Measurements from ENCODE around the gene NLRP14.

The NLRP14 gene

DNA sequence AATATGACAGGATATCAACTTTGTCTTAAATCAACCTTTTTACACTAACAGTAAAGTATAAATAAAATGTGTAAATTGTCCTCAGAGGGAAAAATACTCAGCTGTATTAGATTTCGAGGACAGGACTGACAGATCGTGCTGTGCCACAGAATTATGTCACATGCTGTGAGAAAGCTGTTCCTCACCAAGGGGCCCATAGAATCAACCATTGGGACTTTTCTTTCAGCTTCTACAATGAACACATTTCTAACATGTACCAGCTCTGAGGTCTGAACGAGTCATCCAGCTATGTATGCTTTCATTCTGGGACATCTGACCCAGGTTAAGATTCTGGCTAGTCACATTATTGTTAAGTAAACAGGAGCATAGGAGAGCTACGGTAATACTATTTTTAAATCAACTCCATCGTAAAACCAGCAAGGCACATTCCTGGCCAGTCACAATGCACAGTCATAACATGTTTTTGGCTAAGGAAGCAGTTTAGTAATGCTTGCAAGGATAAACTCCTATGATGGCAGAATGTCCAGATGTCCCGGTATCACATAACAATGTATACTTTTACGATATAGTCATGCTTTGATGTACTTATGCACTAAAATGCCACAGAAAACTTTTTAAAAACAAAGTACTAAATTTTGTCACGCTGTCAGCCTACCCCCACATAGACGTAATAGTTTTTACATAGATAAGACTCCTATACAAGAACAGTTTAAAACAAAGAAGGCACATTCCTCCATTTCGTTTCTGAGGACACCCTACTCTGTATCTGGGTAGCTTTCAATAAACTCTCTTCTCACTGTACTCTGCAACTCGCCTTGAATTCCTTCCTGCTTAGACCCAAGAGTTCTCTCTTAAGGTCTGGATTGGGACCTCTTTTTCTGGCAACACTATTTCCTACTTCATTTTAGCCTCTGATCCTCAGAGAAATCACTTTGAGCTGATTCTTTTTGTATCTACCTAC, 27.5 kb upstream of the NLRP14 start:
- peak; percentile 94 for DNase-seq (ENCODE audit: low read depth, low spot score)
- TF ChIP-seq, protein P1, sequence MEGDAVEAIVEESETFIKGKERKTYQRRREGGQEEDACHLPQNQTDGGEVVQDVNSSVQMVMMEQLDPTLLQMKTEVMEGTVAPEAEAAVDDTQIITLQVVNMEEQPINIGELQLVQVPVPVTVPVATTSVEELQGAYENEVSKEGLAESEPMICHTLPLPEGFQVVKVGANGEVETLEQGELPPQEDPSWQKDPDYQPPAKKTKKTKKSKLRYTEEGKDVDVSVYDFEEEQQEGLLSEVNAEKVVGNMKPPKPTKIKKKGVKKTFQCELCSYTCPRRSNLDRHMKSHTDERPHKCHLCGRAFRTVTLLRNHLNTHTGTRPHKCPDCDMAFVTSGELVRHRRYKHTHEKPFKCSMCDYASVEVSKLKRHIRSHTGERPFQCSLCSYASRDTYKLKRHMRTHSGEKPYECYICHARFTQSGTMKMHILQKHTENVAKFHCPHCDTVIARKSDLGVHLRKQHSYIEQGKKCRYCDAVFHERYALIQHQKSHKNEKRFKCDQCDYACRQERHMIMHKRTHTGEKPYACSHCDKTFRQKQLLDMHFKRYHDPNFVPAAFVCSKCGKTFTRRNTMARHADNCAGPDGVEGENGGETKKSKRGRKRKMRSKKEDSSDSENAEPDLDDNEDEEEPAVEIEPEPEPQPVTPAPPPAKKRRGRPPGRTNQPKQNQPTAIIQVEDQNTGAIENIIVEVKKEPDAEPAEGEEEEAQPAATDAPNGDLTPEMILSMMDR (IDR thresholded peaks at IDR 0.05; ENCODE audit: low read depth, low read length): no peak
- in situ Hi-C loops (cut with HindIII; ENCODE audit: low sequenced_read_pairs): no loop called here
- H3K4me3 ChIP-seq (ENCODE audit: low read depth, low read length): no peak overlapping the region

DNA sequence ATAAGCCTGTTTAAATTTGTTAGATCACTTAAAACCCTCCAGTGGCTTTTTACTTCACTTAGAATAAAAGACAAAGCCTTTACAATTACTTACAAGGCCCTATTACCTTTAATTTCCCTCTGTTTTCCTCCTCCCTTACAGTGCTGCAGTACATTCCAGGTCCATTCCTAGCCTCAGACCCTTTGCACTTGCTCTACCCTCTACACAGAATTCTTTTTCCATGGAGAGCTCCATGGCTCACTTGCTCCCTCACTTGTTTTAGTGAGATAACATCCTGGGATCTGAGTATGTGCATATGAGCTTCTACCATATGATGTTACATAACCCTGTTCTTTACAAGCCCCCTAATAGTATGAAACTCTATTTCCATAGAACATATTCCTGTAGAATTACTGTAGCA, 24.6 kb upstream of the NLRP14 start:
- in situ Hi-C loops (cut with HindIII; ENCODE audit: low sequenced_read_pairs): no loop called here
- TF ChIP-seq, protein P1 (IDR thresholded peaks at IDR 0.05; ENCODE audit: low read depth, low read length): no peak
- DNase-seq (ENCODE audit: low read depth, low spot score): no peak

DNA sequence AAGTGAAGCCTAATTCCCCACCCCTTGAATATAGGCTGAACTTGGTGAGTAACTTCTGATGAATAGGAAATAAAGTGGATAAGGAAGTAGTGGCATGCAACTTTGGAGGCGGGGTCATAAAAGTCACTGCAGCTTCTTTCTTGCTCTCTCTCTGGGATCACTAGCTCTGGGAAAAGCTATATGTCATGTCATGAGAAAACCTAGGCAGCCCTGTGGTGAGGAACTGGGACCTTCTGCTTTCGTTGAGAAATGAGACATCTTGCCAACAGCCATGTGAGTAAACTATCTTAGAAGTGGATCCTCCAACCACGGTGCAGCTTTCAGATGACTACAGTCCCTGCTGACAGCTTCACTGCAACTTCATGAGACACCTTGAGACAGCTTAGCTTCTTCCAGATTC, 15.8 kb upstream of the NLRP14 start:
- no peak overlapping the region for H3K4me3 ChIP-seq (ENCODE audit: low read depth, low read length)
- peak; percentile 25 for DNase-seq (ENCODE audit: low read depth, low spot score)
- in situ Hi-C loops (cut with HindIII; ENCODE audit: low sequenced_read_pairs): no loop called here
- TF ChIP-seq, protein P1 (IDR thresholded peaks at IDR 0.05; ENCODE audit: low read depth, low read length): no peak

More for the DNA sequence above, 24.6 kb upstream of the NLRP14 start:
- H3K4me3 ChIP-seq (ENCODE audit: low read depth, low read length): no peak overlapping the region

DNA sequence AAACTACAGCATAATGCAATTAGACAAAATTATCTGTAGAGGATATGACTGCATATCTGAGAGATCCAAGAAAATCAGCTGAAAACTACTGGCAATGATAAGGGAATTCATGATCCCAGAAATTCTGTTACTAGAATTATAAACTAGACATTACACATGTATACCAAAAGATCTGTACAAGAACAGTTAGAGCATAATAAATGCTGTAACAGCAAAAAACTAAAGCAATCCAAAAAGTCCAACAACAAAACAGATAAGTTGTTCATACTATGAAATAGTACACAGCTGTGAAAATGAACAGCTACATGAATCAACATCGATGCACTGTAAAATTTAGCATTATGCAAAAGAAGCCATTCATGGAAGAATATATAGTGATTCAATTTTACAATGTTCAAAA, 6.2 kb upstream of the NLRP14 start:
- no peak for DNase-seq (ENCODE audit: low read depth, low spot score)
- H3K4me3 ChIP-seq (ENCODE audit: low read depth, low read length): no peak overlapping the region
- in situ Hi-C loops (cut with HindIII; ENCODE audit: low sequenced_read_pairs): no loop called here
- TF ChIP-seq, protein P1 (IDR thresholded peaks at IDR 0.05; ENCODE audit: low read depth, low read length): no peak

DNA sequence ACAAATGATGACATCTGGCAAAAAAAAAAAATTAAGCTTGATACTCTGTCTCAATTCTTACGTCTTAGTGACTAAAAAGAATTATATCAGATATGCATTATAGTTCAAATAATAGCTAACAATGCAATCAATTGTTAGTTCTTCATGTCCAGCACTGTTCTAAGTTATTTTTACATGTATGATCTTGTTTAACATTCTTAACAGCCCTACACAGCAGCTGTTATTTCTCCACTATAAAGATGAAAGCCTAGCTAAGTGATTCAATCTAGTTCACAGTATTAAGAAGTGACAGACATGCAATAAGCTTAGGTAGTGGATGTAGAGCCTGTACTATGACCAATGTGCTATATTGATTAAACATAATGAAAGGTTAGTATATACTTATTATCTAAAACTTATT, 4.3 kb upstream of the NLRP14 start:
- no peak for DNase-seq (ENCODE audit: low read depth, low spot score)
- TF ChIP-seq, protein P1 (IDR thresholded peaks at IDR 0.05; ENCODE audit: low read depth, low read length): no peak
- no peak overlapping the region for H3K4me3 ChIP-seq (ENCODE audit: low read depth, low read length)
- in situ Hi-C loops (cut with HindIII; ENCODE audit: low sequenced_read_pairs): no loop called here

DNA sequence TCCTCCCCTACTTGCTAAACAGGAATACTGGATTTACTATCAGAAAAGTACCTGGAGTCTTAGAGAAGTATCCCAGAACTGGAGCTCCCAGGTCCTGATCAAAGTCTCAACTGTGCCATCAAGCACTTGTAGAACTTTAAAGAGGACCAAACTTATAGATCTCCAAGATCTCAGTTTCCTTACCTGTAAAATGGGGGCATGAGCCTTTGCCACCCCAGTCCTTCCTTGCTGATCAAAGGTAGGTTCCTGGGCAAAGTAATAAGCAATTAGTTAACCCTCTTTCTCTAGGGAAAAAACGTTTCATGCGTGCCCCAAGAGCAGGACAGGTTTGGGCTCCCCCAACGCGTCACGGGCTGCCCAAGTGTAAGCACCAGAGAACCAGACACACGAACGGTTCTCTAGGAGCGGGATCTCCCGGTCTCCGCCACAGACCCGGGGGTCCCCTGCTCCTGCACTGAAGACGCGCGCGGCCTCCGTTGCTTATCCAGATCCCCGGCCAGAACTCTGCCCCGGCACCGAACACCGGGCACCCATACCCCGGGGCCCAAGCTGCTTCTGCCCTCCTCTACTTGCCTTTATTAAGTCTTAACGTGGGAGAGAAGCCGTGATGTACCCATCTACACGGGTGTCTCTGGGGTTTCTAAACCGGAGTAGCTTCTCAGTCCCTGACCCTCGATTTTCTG, 638 bp upstream of the NLRP14 start:
- TF ChIP-seq, protein P1 (IDR thresholded peaks at IDR 0.05; ENCODE audit: low read depth, low read length): no peak
- in situ Hi-C loops (cut with HindIII; ENCODE audit: low sequenced_read_pairs): no loop called here
- H3K4me3 ChIP-seq (ENCODE audit: low read depth, low read length): peak overlapping the region; percentile 87
- peak; percentile 2 for DNase-seq (ENCODE audit: low read depth, low spot score)
